ENCODE measurements around the gene SULT4A1.

- TF ChIP-seq CTCF (IDR thresholded peaks at IDR 0.05) (no peak), EP300 (IDR thresholded peaks at IDR 0.05) (no peak)
These were observed 35.1 kb downstream of the SULT4A1 start for GRCh38 chr22:43827003-43827735.
